ENCODE results near the gene CCDC154.
"Not testable (repeated sequence)": the region's sequence is repeated elsewhere in the genome, so short reads cannot be mapped to it uniquely, and the experiment has no call there.

The CCDC154 gene

GRCh38 chr16:1443980-1444729, at the start of gene CCDC154:
TSS of gene CCDC154 (minus strand) at chr16:1444556. CDS start at chr16:1444322, 234 bp downstream.
- no peak for DNase-seq

GRCh38 chr16:1493746-1494094, 49.4 kb upstream of the CCDC154 start:
- DNase-seq = no peak

- DNase-seq = peak; percentile 37 to 44
Observed at GRCh38 chr16:1492923-1493745, 48.8 kb upstream of the CCDC154 start, which contains the start of gene TELO2. TSS of gene TELO2 (plus strand) at chr16:1493360. CDS start at chr16:1494282, 922 bp downstream.

GRCh38 chr16:1492082-1492922, 47.9 kb upstream of the CCDC154 start:
- no peak for DNase-seq

- DNase-seq = peak; percentile 13 to 35
Observed at GRCh38 chr16:1491327-1491726, 47.0 kb upstream of the CCDC154 start.

- no peak for DNase-seq
Observed at GRCh38 chr16:1489077-1489476, 44.7 kb upstream of the CCDC154 start.

- DNase-seq = no peak
Observed at GRCh38 chr16:1488619-1489018, 44.3 kb upstream of the CCDC154 start, which contains the start of gene PTX4. TSS of gene PTX4 (minus strand) at chr16:1488944. CDS start at chr16:1488909, 35 bp downstream.

- DNase-seq = no peak
Observed at GRCh38 chr16:1488054-1488601, 43.8 kb upstream of the CCDC154 start.

GRCh38 chr16:1487395-1488053, 43.2 kb upstream of the CCDC154 start:
- peak in 1 of 2 experiments; percentile 23 for DNase-seq

- no peak for DNase-seq
Observed at GRCh38 chr16:1486551-1487390, 42.4 kb upstream of the CCDC154 start.

- no peak for DNase-seq
Observed at GRCh38 chr16:1485847-1486496, 41.6 kb upstream of the CCDC154 start.

GRCh38 chr16:1481906-1482835, 37.8 kb upstream of the CCDC154 start:
- no peak for DNase-seq

GRCh38 chr16:1478937-1479336, 34.6 kb upstream of the CCDC154 start:
- not testable (repeated sequence) for DNase-seq

- DNase-seq = no peak
Observed at GRCh38 chr16:1477033-1477432, 32.7 kb upstream of the CCDC154 start.

- no peak for DNase-seq
Observed at GRCh38 chr16:1475552-1476114, 31.3 kb upstream of the CCDC154 start.

- peak; percentile 28 to 42 for DNase-seq
Observed at GRCh38 chr16:1474796-1475551, 30.6 kb upstream of the CCDC154 start, which contains the start of gene CLCN7. TSS of gene CLCN7 (minus strand) at chr16:1475028. CDS start at chr16:1474974, 54 bp downstream.

GRCh38 chr16:1474082-1474795, 29.9 kb upstream of the CCDC154 start:
- DNase-seq = no peak

All from Kasumi-1 (cell line).